Measurements from ENCODE around the gene BDP1.
"Not testable (repeated sequence)": the region's sequence is repeated elsewhere in the genome, so short reads cannot be mapped to it uniquely, and the experiment has no call there.

Gene BDP1, protein sequence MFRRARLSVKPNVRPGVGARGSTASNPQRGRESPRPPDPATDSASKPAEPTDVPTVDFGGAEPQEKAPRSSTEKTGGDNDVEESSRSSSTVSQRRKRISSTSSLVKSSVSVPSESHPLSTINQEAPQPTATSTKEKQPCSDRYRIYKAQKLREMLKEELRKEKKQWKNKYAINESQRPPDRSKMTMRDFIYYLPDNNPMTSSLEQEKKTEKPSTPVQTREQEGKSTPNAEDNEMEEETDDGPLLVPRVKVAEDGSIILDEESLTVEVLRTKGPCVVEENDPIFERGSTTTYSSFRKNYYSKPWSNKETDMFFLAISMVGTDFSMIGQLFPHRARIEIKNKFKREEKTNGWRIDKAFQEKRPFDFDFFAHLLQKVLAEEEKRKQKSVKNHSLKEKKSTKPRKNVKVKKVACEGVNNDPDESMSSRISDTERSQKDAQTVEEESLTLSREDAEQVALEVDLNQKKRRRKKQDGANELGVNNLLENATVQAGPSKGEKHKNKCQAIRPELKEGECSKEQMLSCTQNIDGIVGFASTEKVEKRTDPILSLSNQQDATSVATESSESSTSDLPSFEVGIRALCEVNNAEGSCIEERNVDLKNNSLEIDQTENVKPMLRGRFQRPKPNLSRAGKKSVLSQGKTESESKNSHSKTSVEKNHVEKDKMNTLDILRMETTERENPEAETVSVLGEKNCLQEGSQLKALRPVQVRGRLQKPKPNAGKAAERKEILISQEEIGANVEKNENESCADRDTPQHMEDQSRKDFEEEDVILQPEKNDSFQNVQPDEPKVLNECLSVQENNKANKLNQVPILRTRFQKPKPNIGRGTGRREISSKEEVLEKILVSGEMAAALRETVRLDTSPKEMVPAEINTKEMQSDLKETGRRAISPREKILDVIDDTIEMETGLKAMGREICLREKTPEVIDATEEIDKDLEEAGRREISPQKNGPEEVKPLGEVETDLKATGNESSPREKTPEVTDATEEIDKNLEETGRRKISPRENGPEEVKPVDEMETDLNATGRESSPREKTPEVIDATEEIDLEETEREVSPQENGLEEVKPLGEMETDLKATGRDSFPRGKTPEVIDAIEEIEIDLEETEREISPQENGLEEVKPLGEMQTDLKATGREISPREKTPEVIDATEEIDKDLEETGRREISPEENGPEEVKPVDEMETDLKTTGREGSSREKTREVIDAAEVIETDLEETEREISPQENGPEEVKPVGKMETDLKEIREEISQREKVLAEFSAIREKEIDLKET (N-terminal part only)

DNA sequence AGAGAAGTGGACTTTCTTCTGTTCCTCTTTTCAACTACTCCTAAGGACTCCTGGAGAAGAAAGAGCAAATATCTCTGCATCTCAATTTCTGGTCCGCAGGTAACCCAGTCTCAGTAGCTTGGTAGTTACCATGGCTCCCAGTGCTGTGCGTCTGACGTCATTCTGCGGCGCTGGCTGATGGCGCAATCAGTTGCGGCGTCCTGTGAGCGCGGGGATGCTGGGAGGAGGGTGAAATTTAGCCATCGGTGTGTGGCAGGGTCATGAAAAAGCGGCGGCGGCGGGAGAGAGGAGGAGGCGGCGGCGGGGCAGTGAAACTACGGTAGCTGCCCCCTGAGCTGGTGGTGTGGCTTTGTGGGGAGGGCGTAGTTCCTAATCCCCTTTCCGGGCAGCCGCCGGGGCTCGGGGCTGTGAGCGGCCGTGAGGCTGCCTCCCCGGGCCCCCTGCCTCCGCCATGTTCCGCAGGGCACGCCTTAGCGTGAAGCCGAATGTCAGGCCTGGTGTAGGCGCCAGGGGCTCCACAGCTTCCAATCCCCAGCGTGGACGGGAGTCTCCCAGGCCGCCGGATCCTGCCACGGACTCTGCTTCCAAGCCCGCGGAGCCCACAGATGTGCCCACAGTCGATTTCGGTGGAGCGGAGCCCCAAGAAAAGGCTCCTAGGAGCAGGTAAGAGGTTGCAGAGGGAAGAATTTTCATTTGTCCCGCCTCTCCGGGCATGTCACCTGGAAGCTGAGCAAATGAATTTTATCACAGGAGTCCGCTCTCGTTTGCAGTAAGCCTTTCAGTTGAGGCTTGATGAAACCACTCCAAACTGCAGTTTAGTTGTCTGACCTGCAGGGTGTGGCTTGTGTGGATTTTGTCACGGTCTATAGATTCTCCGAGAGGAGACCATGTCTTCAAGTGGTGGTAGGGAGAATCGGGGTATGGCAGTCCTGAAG lies at the start of gene BDP1:
Gene BDP1, plus strand, starts transcription at position 225 of the 935 bp plus-strand sequence. Its CDS starts 227 bp downstream, at position 452.
- peak; percentile 81 for DNase-seq

DNA sequence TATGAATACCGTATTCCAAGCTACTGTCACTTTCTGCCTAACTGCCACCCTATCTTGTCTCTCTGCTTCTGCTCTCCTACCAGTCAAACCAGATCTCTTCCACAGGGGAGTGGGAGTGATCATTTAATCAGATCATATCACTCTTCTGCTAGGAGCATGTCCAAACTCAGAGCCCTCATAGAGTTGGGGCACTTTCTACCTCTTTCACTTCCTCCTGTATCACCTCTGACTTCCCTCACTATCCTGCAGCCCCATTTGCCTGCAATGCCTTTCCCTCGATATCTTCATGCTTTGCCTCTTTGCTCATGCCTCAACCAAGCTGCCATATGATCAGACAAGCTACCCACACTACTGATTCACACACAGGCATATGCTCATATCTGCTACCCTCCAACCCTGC lies 45.4 kb upstream of the BDP1 start:
- DNase-seq, result not testable (repeated sequence)

DNA sequence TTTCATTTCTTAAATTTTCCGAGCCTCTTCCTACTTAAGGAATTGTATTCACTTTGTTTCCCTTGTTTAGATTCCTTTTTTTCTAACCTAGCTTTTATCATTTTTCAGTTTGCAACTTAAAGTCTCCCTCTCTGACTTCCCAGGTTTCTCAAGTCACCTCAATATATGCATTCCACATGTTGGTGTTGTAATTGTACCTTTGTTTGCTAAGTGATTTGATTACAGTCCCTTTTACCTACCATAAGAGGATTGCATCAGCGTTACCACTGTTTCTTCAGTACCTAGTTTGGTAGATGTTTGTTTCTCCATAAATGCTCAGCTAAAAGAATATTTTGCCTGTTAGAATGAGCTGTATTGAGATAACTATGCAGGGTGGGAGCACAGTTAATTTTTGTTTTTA lies 39.8 kb upstream of the BDP1 start:
- not testable (repeated sequence) for DNase-seq

DNA sequence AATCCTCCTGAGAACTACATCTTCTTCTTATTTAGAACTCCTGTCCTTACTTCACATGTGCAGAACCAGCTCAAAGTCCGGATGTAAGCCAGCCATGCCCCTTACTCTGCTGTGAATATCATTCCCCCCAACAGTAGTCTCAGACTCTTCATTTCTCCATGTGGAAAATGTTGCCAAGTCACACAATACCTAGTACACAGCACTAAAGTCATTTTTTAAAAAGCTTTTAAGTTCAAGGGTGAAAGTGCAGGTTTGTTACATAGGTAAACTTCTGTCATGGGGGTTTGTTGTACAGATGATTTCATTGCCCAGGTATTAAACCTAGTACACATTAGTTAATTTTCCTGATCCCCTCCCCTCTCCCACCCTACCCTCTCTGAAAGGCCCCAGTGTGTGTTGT lies 37.4 kb upstream of the BDP1 start:
- not testable (repeated sequence) for DNase-seq

DNA sequence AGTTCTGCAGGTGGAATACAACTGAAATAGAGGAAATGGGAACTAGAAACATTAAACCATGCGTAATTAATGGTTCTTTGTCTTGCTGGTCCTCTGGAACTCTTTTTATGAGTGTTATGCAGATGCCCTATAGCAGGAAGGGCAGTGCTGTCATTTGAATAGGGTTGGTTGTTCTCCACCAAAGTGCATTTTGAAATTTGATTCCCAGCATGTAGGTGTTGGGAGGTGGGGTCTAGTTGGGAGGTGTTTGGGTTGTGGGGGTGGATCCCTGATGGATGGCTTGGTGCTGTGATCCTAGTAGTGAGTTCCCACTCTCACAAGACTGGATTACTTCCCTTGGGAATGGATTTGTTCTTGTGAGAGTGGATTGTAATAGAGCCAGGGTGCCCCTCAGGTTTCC lies 34.2 kb upstream of the BDP1 start:
- DNase-seq, result not testable (repeated sequence)

DNA sequence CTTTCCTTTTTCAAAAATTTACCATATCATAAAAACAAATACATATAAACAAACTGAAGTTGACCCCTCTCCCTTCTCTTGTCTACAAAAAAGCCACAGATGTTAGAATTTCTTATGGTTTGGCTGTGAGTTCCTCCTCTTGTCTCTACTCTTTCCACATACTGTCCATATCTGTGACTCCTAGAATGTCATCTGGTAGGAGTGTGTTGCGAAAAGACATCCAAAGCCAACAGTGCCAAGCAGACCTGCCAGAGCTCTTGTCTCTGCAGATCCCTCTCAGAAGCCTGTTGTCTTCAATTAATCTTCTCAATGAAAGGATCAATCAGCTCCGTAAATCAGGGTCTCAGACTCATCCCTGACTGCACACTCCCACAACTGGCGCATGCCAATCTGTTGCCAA lies 31.6 kb upstream of the BDP1 start:
- DNase-seq, result not testable (repeated sequence)

DNA sequence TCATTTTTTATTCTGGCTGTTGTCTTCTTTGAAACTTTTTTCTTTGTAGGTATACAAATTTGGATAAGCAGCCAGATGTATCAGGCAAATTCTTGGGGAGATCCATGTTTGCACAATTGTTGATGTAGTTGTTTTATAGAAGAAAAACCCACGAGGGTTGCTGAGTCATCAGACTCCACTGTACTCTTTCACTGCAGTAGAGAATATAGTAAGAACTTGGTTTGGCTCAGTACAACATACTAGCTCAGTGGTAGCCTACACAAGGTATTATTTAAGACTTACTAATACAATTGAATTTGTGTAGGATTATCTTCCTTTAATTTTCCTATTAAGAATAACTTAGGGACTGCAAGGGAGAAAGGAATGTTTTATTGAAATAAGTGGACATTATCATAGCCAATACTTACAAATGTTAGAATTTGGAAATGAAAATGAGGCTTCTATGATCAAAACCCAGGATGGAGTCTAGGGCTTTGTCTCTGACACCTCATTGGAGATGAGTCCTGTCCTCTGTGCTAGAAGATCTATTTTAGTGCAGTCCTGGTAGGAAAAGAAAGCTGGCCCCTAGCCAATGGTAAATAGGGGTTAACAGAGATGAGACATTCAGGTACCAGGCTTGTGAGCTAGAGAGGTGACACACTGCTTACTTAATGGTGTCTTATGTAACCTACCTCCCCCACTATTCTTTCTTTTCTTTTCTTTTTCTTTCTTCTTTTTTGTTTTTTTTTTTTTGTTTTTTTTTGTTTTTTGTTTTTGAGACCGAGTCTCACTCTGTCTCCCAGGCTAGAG lies 28.6 kb upstream of the BDP1 start:
- DNase-seq, result not testable (repeated sequence)

DNA sequence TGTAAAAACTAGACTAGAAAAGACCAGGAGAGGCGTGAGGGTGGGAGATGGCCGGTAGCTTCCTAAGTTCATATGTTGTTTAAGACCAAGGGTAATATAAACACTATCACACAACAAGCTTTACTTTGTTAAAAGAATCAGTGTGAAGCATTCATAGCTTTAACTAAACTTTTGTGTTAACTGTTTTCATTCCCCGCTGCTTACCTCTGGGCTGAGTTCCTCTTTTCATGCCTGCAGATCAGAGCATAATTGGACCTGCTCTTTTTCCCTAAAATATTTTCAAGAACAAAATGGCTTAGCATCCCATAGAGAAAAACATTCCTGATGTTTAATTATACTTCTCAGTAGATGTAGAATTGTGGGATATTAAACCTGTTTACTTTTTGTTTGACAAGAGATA lies 23.0 kb upstream of the BDP1 start:
- not testable (repeated sequence) for DNase-seq

DNA sequence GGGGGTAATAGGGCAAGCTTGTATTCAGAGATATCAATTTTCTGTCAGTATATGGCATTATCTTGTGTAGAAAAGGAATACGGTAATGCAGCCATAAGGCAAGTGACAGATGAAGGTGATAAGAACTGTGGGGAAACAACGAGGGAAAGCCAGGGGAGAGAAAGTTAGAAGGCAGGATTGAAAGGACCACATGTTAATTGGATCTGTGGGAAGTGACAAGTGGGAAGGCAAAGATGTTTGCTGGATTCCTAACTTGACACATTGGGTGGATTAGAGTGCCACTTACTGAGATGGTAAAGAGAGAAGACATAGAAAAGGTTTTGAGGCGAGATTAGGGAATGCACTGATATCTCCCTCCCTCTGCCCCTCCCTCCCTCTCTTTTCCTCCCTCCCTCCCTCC lies 20.6 kb upstream of the BDP1 start:
- not testable (repeated sequence) for DNase-seq

DNA sequence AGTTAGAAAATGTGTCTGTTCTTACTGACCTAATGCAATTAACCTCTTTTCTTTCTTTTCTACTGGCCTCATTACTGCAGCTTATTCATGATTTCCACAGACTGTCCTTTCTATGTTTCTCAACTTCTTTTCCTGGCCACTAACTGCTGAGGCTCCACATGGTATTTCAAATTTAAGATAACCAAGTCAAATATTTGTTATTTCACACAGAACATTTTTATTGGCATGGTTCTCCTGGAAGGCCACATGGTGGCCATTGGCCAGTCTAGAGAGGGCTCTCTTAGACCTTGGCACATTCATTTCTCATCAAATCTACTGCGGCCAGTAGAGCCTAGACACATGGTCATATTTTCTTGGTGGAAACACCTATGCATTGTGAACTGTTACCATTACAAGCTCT lies 13.9 kb upstream of the BDP1 start:
- not testable (repeated sequence) for DNase-seq

DNA sequence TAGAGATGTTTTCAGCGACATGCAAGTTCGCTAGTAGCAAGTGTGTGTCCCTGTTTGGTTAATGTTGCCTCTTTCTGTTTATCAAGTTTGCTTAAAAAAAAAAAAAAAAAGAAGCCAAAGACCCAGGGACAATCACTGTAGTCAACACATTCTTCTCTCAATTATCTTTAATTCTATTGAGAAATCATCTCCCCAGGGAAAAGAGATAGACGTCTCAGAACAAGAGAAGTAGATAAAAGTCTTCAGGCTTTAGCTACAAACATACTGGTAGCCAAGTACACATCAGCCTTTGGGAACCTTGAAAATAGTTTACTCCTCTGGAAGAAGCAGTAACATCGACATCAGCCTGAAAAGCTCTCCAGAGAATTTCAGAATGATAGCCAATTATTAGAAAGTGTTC lies 11.6 kb upstream of the BDP1 start:
- DNase-seq, result not testable (repeated sequence)

DNA sequence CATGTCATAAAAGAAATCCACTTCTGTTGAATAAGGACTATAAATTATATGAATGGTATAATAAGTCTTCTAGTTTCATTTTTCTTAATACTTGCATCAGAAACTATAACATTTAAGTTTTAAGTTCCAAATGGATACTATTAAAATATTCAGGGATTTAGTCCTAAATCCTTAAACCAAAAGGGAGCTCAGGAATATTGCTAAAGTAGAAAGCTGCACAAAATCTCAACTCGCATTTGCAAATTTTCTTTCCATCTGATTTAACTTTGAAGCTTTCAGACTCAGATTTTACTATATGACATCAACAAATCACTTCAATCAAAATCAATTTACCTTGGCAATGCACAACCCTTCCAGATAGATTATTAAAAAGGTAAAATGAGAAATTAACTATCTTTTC lies 10.4 kb upstream of the BDP1 start:
- DNase-seq, result not testable (repeated sequence)

DNA sequence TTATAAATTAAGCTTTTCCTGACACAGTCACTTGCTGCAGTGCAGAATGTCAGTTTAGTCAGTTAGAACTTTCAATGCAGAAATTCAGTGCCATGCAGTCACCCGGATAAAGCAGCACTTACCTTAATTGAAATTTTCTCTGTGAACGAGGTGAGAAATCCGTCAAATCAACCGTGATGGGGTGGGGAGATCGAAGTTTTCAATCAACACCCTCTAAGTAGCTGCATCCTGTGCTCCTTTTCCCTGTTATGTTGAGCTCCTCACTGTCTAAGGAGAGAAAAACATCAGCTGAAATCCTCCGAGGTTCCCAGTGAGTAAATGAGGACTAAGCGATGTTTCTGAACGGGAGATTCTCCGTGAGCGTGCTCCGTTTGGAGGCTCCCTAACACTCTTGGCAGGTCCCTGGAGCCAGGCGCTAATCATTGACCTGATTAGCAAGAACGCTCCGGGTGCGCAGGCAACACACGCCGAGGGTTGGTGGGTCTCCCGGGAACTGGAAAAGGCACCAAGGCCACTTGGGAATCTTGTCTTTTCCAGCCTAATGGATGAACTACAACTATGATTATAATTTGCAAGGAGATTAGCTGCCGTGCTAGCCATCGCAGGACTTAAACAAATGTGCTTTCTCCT lies 9.8 kb upstream of the BDP1 start:
- DNase-seq, result peak; percentile 31

DNA sequence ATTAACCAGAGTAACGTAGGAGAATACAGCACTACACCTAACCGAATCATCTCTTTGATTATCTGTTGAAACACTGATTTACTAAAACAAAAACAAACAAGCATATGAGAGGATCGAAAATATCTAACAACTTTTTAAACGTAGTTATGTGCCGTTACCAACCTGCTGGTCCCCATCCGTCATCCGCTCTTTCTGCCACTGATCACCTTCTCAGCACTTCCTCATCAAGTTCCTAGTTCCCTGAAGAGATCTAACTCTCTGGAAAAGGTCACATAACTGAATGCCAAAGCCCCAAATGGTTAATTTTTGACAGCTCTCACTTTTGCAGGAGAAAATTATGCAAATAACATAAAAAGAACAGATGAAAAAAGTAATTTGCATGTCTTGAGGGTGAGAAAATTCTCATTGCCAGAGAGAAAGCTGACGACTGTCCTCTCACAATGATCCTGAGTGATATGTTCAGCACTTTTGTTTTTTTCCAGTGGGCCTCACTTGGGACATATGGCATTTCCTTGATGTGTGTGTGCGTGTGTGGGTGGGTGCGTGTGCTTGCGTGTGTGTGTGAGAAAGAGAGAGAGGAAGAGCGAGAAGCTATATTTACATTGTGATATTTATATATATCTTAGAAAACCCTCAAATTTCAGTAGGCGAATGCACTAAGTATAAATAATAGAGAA lies 8.8 kb upstream of the BDP1 start:
- DNase-seq, result peak; percentile 25

DNA sequence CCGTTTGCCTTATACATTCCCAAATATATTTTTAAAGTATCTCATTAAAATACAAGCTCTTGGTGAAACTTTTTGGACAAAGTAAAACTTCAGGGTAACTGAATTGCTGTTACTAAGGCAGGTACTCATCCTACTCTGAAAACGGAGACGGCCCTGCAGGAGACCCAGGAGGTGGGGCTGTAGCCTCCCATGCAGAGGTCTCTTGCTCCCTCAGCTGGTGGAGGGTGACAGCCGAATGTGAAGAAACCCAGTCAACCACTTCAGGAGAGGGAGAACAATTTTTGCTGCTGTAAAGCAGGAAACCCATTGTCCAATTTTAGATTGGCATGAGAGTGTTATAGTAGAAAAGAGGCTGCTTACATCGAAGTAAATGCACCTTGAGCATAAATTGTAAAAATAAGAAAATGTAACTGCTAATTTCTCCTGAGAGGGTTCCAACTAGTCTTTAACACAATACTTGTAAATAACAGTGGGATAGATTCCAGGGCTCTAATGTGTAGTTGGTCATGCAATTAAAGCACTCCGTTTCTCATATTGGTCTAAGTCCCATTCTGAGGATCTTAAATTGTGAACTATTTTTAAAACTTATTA lies 8.1 kb upstream of the BDP1 start:
- DNase-seq, result peak; percentile 32

DNA sequence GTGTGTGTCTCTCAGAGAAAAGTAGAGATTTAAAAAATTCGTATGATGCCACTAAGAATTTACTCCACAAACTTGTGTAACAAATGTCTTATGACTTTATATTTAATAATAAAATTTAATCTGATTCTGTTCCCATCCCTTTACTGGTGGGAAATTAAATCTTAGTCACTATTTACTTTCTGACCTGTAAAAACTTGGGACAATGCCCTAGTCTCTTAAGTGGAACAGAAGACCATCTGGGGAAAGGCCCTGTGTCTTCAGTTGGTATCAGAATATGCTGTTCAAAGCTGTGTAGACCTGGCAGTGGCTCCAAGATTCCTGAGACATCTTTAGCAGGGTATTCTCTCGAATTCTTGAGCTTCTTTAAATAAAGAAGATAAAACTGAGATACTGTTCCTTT lies 2.6 kb upstream of the BDP1 start:
- DNase-seq, result no peak

DNA sequence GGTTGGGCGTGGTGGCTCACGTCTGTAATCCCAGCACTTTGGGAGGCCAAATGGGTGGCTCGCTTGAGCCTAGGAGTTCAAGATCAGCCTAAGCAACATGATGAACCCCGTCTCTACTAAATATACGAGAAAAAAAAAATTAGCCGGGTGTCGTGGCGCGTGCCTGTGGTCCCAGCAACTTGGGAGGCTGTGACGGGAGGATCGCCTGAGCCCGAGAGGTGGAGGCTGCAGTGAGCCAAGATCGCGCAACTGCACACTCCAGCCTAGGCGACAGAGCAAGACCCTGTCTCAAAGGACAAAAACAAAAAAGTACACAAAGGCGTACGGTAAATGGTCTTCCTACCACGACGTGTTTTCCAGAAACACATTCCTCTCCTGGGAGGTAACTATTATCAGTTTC lies 538 bp upstream of the BDP1 start:
- no peak for DNase-seq

DNA sequence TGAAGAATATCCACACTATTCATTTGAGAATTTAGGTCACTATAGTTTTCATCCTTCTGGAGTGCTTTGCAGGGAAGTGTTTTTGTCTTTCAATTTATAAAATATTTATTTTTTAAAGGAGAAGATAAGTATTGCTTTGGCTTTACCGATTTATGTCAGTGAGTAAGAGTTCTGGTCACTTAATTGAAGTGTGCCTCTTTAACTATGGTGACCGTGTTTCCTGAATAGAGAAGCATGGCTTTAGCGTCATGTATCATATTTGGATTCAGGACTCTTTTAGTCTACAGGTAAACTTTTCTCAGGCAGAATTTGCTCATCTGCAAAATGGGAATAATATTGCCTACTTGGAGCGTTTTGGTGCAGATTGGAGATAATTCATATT lies 902 bp downstream of the BDP1 start:
- no peak for DNase-seq

DNA sequence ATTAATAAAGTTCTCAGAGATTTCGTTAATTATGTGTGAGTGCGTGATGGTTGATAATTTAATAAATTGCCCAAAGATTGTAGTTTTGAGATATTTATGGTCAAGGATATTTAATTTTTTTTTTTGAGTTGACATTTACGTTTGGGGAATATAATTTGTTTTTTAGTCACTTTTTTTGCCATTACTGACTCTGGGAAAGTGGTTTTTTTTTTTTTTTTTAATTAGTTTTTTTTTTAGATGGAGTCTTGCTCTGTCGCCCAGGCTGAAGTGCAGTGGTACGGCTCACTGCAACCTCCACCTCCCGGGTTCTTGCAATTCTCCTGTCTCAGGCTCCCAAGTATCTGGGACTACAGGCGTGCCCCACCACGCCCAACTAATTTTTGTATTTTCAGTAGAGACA lies 1.7 kb downstream of the BDP1 start:
- no peak for DNase-seq

DNA sequence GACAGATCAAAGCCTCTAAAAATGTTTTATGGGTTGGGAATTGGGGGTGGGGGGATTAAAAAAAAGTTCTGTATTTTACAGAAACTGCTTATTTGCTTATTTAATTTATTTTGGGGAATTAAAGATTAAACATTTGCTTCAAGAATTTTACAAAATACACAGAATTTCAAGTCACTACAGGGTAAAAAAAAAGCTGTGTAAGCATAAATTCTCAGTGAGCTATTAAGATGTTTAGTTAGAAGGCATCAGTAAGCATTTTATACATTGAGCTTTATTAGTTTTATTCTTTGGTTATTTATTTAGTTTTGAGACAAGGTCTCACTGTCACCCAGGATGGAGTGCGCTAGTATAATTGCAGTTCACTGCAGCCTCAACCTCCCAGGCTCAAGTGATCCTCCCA lies 5.2 kb downstream of the BDP1 start:
- no peak for DNase-seq
